GM20431 (cell line): ENCODE measurements around the gene SLMAP.

Experiments
- in situ Hi-C: fragments of 300-500 bp; cut with MseI, MboI; formaldehyde crosslinking; loops from one replicate; pipeline ENCODE4 v1.15.0; 2020; ENCODE audit warnings: low sequenced_read_pairs; ENCODE audit not compliant: unreplicated experiment

The SLMAP gene

GRCh38 chr3:57956119-57956832, 200.2 kb downstream of the SLMAP start:
- in situ Hi-C loops: no loop called here

GRCh38 chr3:57956833-57957174, 200.7 kb downstream of the SLMAP start:
- in situ Hi-C loops: no loop called here

GRCh38 chr3:57957824-57958223, 201.7 kb downstream of the SLMAP start:
- in situ Hi-C loops: no loop called here

- in situ Hi-C loops: no loop called here
Measured at GRCh38 chr3:57958642-57959422, 202.7 kb downstream of the SLMAP start.

GRCh38 chr3:57959423-57960173, 203.5 kb downstream of the SLMAP start:
- in situ Hi-C loops: no loop called here

- in situ Hi-C loops: no loop called here
Measured at GRCh38 chr3:57960174-57960505, 204.0 kb downstream of the SLMAP start.

- in situ Hi-C loops: no loop called here
Measured at GRCh38 chr3:57961177-57961827, 205.2 kb downstream of the SLMAP start.

- in situ Hi-C loops: no loop called here
Measured at GRCh38 chr3:57961828-57962447, 205.8 kb downstream of the SLMAP start.

GRCh38 chr3:57962448-57962834, 206.3 kb downstream of the SLMAP start:
- in situ Hi-C loops: no loop called here

- in situ Hi-C loops: no loop called here
Measured at GRCh38 chr3:57963811-57964346, 207.8 kb downstream of the SLMAP start.

- in situ Hi-C loops: no loop called here
Measured at GRCh38 chr3:57966829-57967228, 210.7 kb downstream of the SLMAP start.

- in situ Hi-C loops: no loop called here
Measured at GRCh38 chr3:57967590-57967989, 211.5 kb downstream of the SLMAP start.

- in situ Hi-C loops: no loop called here
Measured at GRCh38 chr3:57968501-57968900, 212.4 kb downstream of the SLMAP start.

- in situ Hi-C loops: no loop called here
Measured at GRCh38 chr3:57971975-57972374, 215.9 kb downstream of the SLMAP start.

GRCh38 chr3:57972531-57973111, 216.5 kb downstream of the SLMAP start:
- in situ Hi-C loops: no loop called here

- in situ Hi-C loops: no loop called here
Measured at GRCh38 chr3:57973715-57974477, 217.8 kb downstream of the SLMAP start.

GRCh38 chr3:57974796-57975388, 218.8 kb downstream of the SLMAP start:
- in situ Hi-C loops: no loop called here

GRCh38 chr3:57977818-57978235, 221.7 kb downstream of the SLMAP start:
- in situ Hi-C loops: no loop called here
